ENCODE results near the gene OGFR. TPM values are rescaled to one million over a fixed set of nuclear protein-coding genes. Genes with fewer than 3 reads are reported as not detected.

The OGFR gene
- total RNA-seq, 1 donor from 2014 or later: 7.0 TPM

DNA sequence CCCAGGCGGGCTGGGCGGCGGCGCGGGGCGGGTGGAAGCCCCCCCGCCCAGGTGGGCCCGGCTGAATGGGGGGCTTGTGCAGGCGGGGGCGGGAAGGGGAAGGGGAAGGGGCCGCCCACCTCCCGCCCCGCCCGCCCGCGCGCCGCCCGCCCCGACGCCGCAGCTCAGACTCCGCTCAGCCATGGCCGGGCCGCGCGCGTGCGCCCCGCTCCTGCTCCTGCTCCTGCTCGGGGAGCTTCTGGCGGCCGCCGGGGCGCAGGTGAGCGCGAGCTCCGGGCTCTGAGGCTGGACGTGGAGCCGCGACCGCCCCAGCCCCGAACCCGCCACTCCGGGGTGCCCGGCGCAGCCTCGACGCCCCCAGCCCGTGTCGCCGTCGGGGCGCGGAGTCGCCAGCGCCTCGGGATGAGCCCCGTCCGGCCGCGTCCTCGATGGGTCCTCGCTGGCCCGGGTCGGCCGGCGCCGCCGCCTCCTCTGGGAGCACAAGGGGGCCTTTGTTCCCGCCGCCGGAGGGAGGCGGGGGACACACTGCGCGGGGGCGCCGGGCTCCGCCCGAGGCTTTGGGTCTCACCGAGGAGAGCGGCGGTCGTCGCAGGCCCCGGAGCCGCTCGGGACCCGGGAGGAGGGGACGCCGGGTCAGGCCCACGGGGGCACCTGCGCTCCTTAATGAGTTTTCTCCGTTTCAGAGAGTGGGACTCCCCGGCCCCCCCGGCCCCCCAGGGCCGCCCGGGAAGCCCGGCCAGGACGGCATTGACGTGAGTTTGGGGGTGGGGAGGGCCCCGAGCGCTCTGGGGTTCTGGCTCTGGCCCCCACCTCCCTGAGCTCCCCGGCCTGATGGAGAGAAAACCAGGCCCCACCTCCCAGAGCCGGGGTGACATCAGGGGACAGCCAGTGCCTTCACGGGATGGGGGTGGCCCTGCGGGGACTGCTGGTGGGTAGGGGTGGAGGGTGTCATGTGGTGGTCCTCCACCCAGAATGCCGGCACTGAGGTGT is 12.5 kb downstream of the OGFR start, which contains the start of gene COL9A3:
TSS of gene COL9A3 (plus strand) at position 167 of the 990 bp plus-strand sequence. CDS start at position 182, 15 bp downstream.
- peak; percentile 86 for DNase-seq (ENCODE audit: low spot score)
- Histone ChIP-seq H3K9me3 (ENCODE audit: low read depth) (no peaks in the 10 kb centered on the region), H2AFZ (replicated peaks) (no peak within 1 kb of the TSS)

DNA sequence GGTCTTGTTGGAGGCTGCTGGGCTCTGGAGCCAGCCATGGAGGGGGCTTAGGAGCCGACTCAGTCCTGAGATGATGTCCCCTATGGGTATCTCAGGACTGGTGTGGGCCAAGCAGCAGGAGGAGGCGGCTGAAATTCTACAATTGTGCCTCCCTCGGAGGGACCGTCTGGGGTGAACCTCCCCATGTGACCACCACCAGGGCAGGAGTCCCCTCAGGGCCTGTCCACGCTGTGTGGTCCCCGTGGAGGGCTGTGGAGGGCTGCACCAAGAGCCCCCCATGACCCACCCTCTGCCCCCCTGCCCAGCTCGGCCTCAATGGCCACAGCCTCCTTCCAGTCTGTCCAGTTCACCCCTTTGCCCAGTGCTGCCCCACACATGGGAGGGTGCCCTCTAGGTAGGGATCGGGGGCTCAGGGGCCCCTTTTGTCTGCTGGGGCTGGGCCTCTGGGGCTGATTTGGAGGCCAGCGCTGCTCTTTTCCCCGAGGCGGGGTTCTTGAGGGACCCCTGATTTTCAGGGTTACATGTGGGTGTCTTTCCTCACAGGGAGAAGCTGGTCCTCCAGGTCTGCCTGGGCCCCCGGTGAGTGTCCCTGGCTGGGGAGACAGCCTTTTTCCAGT is 13.4 kb downstream of the OGFR start:
- peak overlapping the region; percentile 64 for H3K4me3 Mint-ChIP-seq
- H2AFZ ChIP-seq (replicated peaks): no peak overlapping the region
- no peak for DNase-seq (ENCODE audit: low spot score)
- peaks cover 29% of the 10 kb centered on the region for H3K27me3 ChIP-seq
- H3K9me3 ChIP-seq (ENCODE audit: low read depth): no peaks in the 10 kb centered on the region
- H4K20me1 ChIP-seq (ENCODE audit: low read depth): peaks cover 14% of the 10 kb centered on the region
- H3K79me2 ChIP-seq (ENCODE audit: low read depth): no peaks in the 10 kb centered on the region
- TF ChIP-seq EZH2phosphoT487 (IDR thresholded peaks at IDR 0.05): no peak
- TF ChIP-seq, protein P1, sequence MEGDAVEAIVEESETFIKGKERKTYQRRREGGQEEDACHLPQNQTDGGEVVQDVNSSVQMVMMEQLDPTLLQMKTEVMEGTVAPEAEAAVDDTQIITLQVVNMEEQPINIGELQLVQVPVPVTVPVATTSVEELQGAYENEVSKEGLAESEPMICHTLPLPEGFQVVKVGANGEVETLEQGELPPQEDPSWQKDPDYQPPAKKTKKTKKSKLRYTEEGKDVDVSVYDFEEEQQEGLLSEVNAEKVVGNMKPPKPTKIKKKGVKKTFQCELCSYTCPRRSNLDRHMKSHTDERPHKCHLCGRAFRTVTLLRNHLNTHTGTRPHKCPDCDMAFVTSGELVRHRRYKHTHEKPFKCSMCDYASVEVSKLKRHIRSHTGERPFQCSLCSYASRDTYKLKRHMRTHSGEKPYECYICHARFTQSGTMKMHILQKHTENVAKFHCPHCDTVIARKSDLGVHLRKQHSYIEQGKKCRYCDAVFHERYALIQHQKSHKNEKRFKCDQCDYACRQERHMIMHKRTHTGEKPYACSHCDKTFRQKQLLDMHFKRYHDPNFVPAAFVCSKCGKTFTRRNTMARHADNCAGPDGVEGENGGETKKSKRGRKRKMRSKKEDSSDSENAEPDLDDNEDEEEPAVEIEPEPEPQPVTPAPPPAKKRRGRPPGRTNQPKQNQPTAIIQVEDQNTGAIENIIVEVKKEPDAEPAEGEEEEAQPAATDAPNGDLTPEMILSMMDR (IDR thresholded peaks at IDR 0.05): no peak
- no peak for TF ChIP-seq EZH2 (IDR thresholded peaks at IDR 0.05)
- peaks cover 15% of the 10 kb centered on the region for H3K27me3 Mint-ChIP-seq (ENCODE audit: insufficient read depth, low read depth)
- peaks cover 20% of the 10 kb centered on the region for H3K4me1 Mint-ChIP-seq
- H3K27ac ChIP-seq: no peak overlapping the region
- H3K27ac Mint-ChIP-seq: no peak overlapping the region
- H3K36me3 Mint-ChIP-seq: no peaks in the 10 kb centered on the region
- H3K36me3 ChIP-seq: no peaks in the 10 kb centered on the region
- no peak overlapping the region for H3K9ac ChIP-seq
- H3K4me3 ChIP-seq: no peak overlapping the region
- H3K9me3 Mint-ChIP-seq: no peaks in the 10 kb centered on the region
- peaks cover 23% of the 10 kb centered on the region for H3F3A ChIP-seq (ENCODE audit: low read depth)
- peak overlapping the region; percentile 85 for H3K4me2 ChIP-seq
- H3K4me1 ChIP-seq: peaks cover 20% of the 10 kb centered on the region

More for the DNA sequence above, 12.5 kb downstream of the OGFR start, which contains the start of gene COL9A3:
- Mint-ChIP-seq H3K36me3 (no peaks in the 10 kb centered on the region), H3K9me3 (no peaks in the 10 kb centered on the region), H3K27ac (no peak within 1 kb of the TSS), H3K4me1 (peaks cover 16% of the 10 kb centered on the region), H3K4me3 (peak within 1 kb of the TSS; percentile 78), H3K27me3 (ENCODE audit: insufficient read depth, low read depth) (peaks cover 15% of the 10 kb centered on the region)
- peaks cover 19% of the 10 kb centered on the region for H3K4me1 ChIP-seq
- H3K27ac ChIP-seq: no peak within 1 kb of the TSS
- peak within 1 kb of the TSS; percentile 53 for H3K4me3 ChIP-seq
- no peaks in the 10 kb centered on the region for H3K36me3 ChIP-seq
- peaks cover 20% of the 10 kb centered on the region for H3F3A ChIP-seq (ENCODE audit: low read depth)
- H3K9ac ChIP-seq: no peak within 1 kb of the TSS
- peaks cover 29% of the 10 kb centered on the region for H3K27me3 ChIP-seq
- no peaks in the 10 kb centered on the region for H3K79me2 ChIP-seq (ENCODE audit: low read depth)
- TF ChIP-seq EZH2 (IDR thresholded peaks at IDR 0.05) (peak; percentile 35), EZH2phosphoT487 (IDR thresholded peaks at IDR 0.05) (peak; percentile 69)
- TF ChIP-seq, protein P1 (IDR thresholded peaks at IDR 0.05): no peak
- H3K4me2 ChIP-seq: peak within 1 kb of the TSS; percentile 85
- H4K20me1 ChIP-seq (ENCODE audit: low read depth): peaks cover 11% of the 10 kb centered on the region

DNA sequence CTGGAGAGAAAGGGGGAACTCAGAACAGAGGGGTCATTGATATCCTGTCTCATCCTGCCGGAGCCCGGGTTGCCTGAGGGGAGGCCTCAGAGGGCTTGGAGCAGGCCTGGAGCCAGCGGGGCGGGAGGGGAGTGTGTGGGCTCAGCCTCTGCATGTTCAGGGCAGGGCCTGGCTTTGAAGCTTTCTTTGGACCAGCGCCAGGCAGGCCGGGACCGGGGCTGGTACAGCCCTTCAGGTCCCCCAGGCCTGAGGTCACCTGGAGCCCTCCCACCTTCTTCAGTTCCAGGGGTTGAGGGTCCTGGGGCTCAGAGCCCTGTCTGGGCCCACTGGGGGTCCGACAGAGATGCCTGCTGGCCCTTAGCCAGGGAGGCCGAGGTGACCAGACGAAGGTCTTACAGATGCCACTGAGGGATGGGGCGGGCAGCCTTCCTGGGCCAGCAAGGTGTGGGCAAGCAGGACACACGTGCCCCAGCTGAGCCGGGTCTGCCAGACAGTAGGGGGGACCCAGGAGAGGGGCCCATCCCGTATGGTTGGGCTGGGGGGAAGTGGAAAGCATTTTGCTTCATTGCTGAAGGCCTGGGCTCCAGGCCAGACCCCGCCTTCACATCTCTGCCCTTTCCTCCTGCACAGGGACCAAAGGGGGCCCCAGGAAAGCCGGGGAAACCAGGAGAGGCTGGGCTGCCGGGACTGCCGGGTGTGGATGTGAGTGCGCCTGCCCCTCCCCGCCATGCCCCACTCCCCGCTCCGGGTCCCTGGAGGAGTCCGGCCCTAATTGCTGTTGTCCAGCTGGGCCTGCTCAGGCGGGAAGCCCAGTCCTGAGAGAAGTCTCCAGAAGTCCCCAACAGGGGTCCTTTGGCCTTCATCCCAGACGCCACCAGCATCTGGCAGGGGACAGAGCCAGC is 14.2 kb downstream of the OGFR start:
- no peaks in the 10 kb centered on the region for H3K36me3 Mint-ChIP-seq
- peaks cover 26% of the 10 kb centered on the region for H3K4me1 Mint-ChIP-seq
- peaks cover 28% of the 10 kb centered on the region for H3K4me1 ChIP-seq
- peak overlapping the region; percentile 9 for H3K4me2 ChIP-seq
- H2AFZ ChIP-seq (replicated peaks): no peak overlapping the region
- H4K20me1 ChIP-seq (ENCODE audit: low read depth): peaks cover 19% of the 10 kb centered on the region
- no peak overlapping the region for H3K9ac ChIP-seq
- H3F3A ChIP-seq (ENCODE audit: low read depth): peaks cover 27% of the 10 kb centered on the region
- no peak for DNase-seq (ENCODE audit: low spot score)
- H3K9me3 Mint-ChIP-seq: no peaks in the 10 kb centered on the region
- no peaks in the 10 kb centered on the region for H3K36me3 ChIP-seq
- H3K27ac Mint-ChIP-seq: no peak overlapping the region
- no peaks in the 10 kb centered on the region for H3K79me2 ChIP-seq (ENCODE audit: low read depth)
- H3K27ac ChIP-seq: no peak overlapping the region
- no peaks in the 10 kb centered on the region for H3K9me3 ChIP-seq (ENCODE audit: low read depth)
- peaks cover 29% of the 10 kb centered on the region for H3K27me3 ChIP-seq
- peak overlapping the region; percentile 64 for H3K4me3 Mint-ChIP-seq
- peaks cover 15% of the 10 kb centered on the region for H3K27me3 Mint-ChIP-seq (ENCODE audit: insufficient read depth, low read depth)
- no peak for TF ChIP-seq EZH2phosphoT487 (IDR thresholded peaks at IDR 0.05)
- TF ChIP-seq, protein P1 (IDR thresholded peaks at IDR 0.05): no peak
- TF ChIP-seq EZH2 (IDR thresholded peaks at IDR 0.05): no peak
- H3K4me3 ChIP-seq: no peak overlapping the region

All from neural progenitor cell (in vitro differentiated cells).